ENCODE results near the gene TEC.

TEC gene

GRCh38 chr4:48130100-48130499 lies 139.5 kb downstream of the TEC start:
- H3K27ac ChIP-seq (ENCODE audit: low read length), result no peak overlapping the region
- 0 out of 2 replicates have a peak, but pooled peaks cover 4% of the 10 kb centered on the region for H4K20me1 ChIP-seq (ENCODE audit: insufficient read depth, low read length)
- no peak for DNase-seq

GRCh38 chr4:48129307-48130014 lies 140.2 kb downstream of the TEC start:
- peaks cover 26% of the 10 kb centered on the region for H3K4me1 ChIP-seq (ENCODE audit: low read length)
- H3K9ac ChIP-seq (ENCODE audit: low read length), result no peak overlapping the region
- H3K27me3 ChIP-seq (replicated peaks; ENCODE audit: insufficient read depth, low read length), result no peaks in the 10 kb centered on the region
- no peaks in the 10 kb centered on the region for H3K79me2 ChIP-seq (ENCODE audit: low read length)
- peaks cover 37% of the 10 kb centered on the region for H3F3A ChIP-seq (ENCODE audit: insufficient read depth, low read length)
- H3K27ac ChIP-seq (ENCODE audit: low read length), result no peak overlapping the region
- peaks cover 7% of the 10 kb centered on the region; the same call in 1 of the 2 replicates for H3K36me3 ChIP-seq (replicated peaks; ENCODE audit: insufficient read depth, low read length)
- no peaks in the 10 kb centered on the region for H3K9me3 ChIP-seq (replicated peaks; ENCODE audit: insufficient read depth, low read length)
- no peak overlapping the region for H2AFZ ChIP-seq (ENCODE audit: low read length)
- DNase-seq, result no peak
- 0 out of 2 replicates have a peak, but pooled peaks cover 4% of the 10 kb centered on the region for H4K20me1 ChIP-seq (ENCODE audit: insufficient read depth, low read length)
- no peak overlapping the region for H3K4me3 ChIP-seq (ENCODE audit: low read length)
- H3K9me2 ChIP-seq (replicated peaks; ENCODE audit: insufficient read depth, low read length), result no peaks in the 10 kb centered on the region
- TF ChIP-seq EZH2phosphoT487 (IDR thresholded peaks at IDR 0.05; ENCODE audit: low read length), result no peak
- peak; percentile 24 for TF ChIP-seq CTCF (IDR thresholded peaks at IDR 0.05; ENCODE audit: low read length)
- no peak for TF ChIP-seq EZH2 (optimal IDR thresholded peaks at IDR 0.05; ENCODE audit: low read depth, low read length)
- peak overlapping the region; percentile 2; the same call in 1 of the 2 replicates for H3K4me2 ChIP-seq (ENCODE audit: low read depth, low read length)

More at GRCh38 chr4:48130100-48130499, 139.5 kb downstream of the TEC start:
- peaks cover 26% of the 10 kb centered on the region for H3K4me1 ChIP-seq (ENCODE audit: low read length)
- TF ChIP-seq EZH2 (optimal IDR thresholded peaks at IDR 0.05; ENCODE audit: low read depth, low read length), result no peak
- TF ChIP-seq CTCF (IDR thresholded peaks at IDR 0.05; ENCODE audit: low read length), result no peak
- TF ChIP-seq EZH2phosphoT487 (IDR thresholded peaks at IDR 0.05; ENCODE audit: low read length), result no peak
- H3K4me3 ChIP-seq (ENCODE audit: low read length), result no peak overlapping the region
- H3K9me2 ChIP-seq (replicated peaks; ENCODE audit: insufficient read depth, low read length), result no peaks in the 10 kb centered on the region
- H3K4me2 ChIP-seq (ENCODE audit: low read depth, low read length), result no peak overlapping the region
- H3K9ac ChIP-seq (ENCODE audit: low read length), result no peak overlapping the region
- peaks cover 37% of the 10 kb centered on the region for H3F3A ChIP-seq (ENCODE audit: insufficient read depth, low read length)
- H3K9me3 ChIP-seq (replicated peaks; ENCODE audit: insufficient read depth, low read length), result no peaks in the 10 kb centered on the region
- H3K79me2 ChIP-seq (ENCODE audit: low read length), result no peaks in the 10 kb centered on the region
- H3K36me3 ChIP-seq (replicated peaks; ENCODE audit: insufficient read depth, low read length), result peaks cover 7% of the 10 kb centered on the region; the same call in 1 of the 2 replicates
- no peak overlapping the region for H2AFZ ChIP-seq (ENCODE audit: low read length)
- H3K27me3 ChIP-seq (replicated peaks; ENCODE audit: insufficient read depth, low read length), result no peaks in the 10 kb centered on the region

- Histone ChIP-seq H4K20me1 (ENCODE audit: insufficient read depth, low read length) (0 out of 2 replicates have a peak, but pooled peaks cover 4% of the 10 kb centered on the region), H3K27me3 (replicated peaks; ENCODE audit: insufficient read depth, low read length) (no peaks in the 10 kb centered on the region), H3K9me2 (replicated peaks; ENCODE audit: insufficient read depth, low read length) (no peaks in the 10 kb centered on the region), H3K4me3 (ENCODE audit: low read length) (no peak overlapping the region), H3K36me3 (replicated peaks; ENCODE audit: insufficient read depth, low read length) (no peaks in the 10 kb centered on the region), H3K4me2 (ENCODE audit: low read depth, low read length) (no peak overlapping the region), H3K9me3 (replicated peaks; ENCODE audit: insufficient read depth, low read length) (no peaks in the 10 kb centered on the region), H3K79me2 (ENCODE audit: low read length) (no peaks in the 10 kb centered on the region), H3K4me1 (ENCODE audit: low read length) (peaks cover 26% of the 10 kb centered on the region), H3K27ac (ENCODE audit: low read length) (peak overlapping the region; percentile 62; the same call in 1 of the 2 replicates), H2AFZ (ENCODE audit: low read length) (no peak overlapping the region), H3F3A (ENCODE audit: insufficient read depth, low read length) (peaks cover 37% of the 10 kb centered on the region), H3K9ac (ENCODE audit: low read length) (no peak overlapping the region)
- peak; percentile 72 for TF ChIP-seq CTCF (IDR thresholded peaks at IDR 0.05; ENCODE audit: low read length)
- no peak for TF ChIP-seq EZH2 (optimal IDR thresholded peaks at IDR 0.05; ENCODE audit: low read depth, low read length)
- DNase-seq, result peak; percentile 94
Measured at GRCh38 chr4:48127682-48128404, 141.8 kb downstream of the TEC start.

Data from MM.1S (cell line).